HEK293 (cell line): ENCODE results near the gene C1QL4.

Source experiments
- EGR2 ChIP-seq: fragments of 450-650 bp; formaldehyde crosslinking; IDR thresholded peaks from 2 replicates; pipeline ENCODE4 v1.5.1; 2016; ENCODE audit warnings: low read depth, missing biosample characterization, missing genetic modification characterization
- GFI1B ChIP-seq: fragments of 450-650 bp; formaldehyde crosslinking; IDR thresholded peaks from 2 replicates; pipeline ENCODE4 v1.5.1; 2016; ENCODE audit warnings: missing biosample characterization, missing genetic modification characterization
- GLIS1 ChIP-seq: fragments of 450-650 bp; formaldehyde crosslinking; IDR thresholded peaks from 2 replicates; pipeline ENCODE4 v1.5.1; 2016; ENCODE audit warnings: missing biosample characterization, missing genetic modification characterization
- GLIS2 ChIP-seq: fragments of 450-650 bp; formaldehyde crosslinking; IDR thresholded peaks from 2 replicates; pipeline ENCODE4 v1.5.1; 2016; ENCODE audit warnings: missing biosample characterization, missing genetic modification characterization
- KLF7 ChIP-seq: fragments of 450-650 bp; formaldehyde crosslinking; IDR thresholded peaks from 2 replicates; pipeline ENCODE4 v1.5.1; 2016; ENCODE audit warnings: missing biosample characterization, missing genetic modification characterization, borderline replicate concordance
- KLF8 ChIP-seq: fragments of 450-650 bp; formaldehyde crosslinking; IDR thresholded peaks from 2 replicates; pipeline ENCODE4 v1.5.1; 2016; ENCODE audit warnings: missing biosample characterization, missing genetic modification characterization
- KLF9 ChIP-seq: fragments of 450-650 bp; formaldehyde crosslinking; IDR thresholded peaks from 2 replicates; pipeline ENCODE4 v1.5.1; 2016; ENCODE audit warnings: missing biosample characterization, missing genetic modification characterization, low read depth
- MZF1 ChIP-seq: fragments of 450-650 bp; formaldehyde crosslinking; IDR thresholded peaks from 2 replicates; pipeline ENCODE4 v1.5.1; 2017; ENCODE audit warnings: missing biosample characterization, missing genetic modification characterization, borderline replicate concordance
- SP2 ChIP-seq: fragments of 450-650 bp; formaldehyde crosslinking; IDR thresholded peaks from 2 replicates; pipeline ENCODE4 v1.5.1; 2016; ENCODE audit warnings: missing biosample characterization, missing genetic modification characterization
- WT1 ChIP-seq: fragments of 450-650 bp; formaldehyde crosslinking; IDR thresholded peaks from 2 replicates; pipeline ENCODE4 v1.5.1; 2016; ENCODE audit warnings: missing biosample characterization, missing genetic modification characterization
- ZBTB17 ChIP-seq: fragments of 450-650 bp; formaldehyde crosslinking; IDR thresholded peaks from 2 replicates; pipeline ENCODE4 v1.5.1; 2016; ENCODE audit warnings: missing biosample characterization, missing genetic modification characterization
- ZEB2 ChIP-seq: fragments of 450-650 bp; formaldehyde crosslinking; IDR thresholded peaks from 2 replicates; pipeline ENCODE4 v1.5.1; 2016; ENCODE audit warnings: missing biosample characterization, missing genetic modification characterization
- ZNF121 ChIP-seq: fragments of 450-650 bp; formaldehyde crosslinking; IDR thresholded peaks from 2 replicates; pipeline ENCODE4 v1.5.1; 2016; ENCODE audit warnings: missing biosample characterization, missing genetic modification characterization
- ZNF404 ChIP-seq: fragments of 450-650 bp; formaldehyde crosslinking; IDR thresholded peaks from 2 replicates; pipeline ENCODE4 v1.5.1; 2017; ENCODE audit warnings: missing biosample characterization, missing genetic modification characterization
- ZNF514 ChIP-seq: fragments of 450-650 bp; formaldehyde crosslinking; IDR thresholded peaks from 2 replicates; pipeline ENCODE4 v1.5.1; 2016; ENCODE audit warnings: missing biosample characterization, missing genetic modification characterization
- ZNF530 ChIP-seq: fragments of 450-650 bp; formaldehyde crosslinking; IDR thresholded peaks from 2 replicates; pipeline ENCODE4 v1.5.1; 2016; ENCODE audit warnings: low read depth, missing biosample characterization, missing genetic modification characterization
- ZNF660 ChIP-seq: fragments of 450-650 bp; IDR thresholded peaks from 2 replicates; pipeline ENCODE4 v1.5.1; 2018; ENCODE audit warnings: missing biosample characterization, mild to moderate bottlenecking, missing genetic modification characterization
- ZNF707 ChIP-seq: fragments of 450-650 bp; formaldehyde crosslinking; IDR thresholded peaks from 2 replicates; pipeline ENCODE4 v1.5.1; 2016; ENCODE audit warnings: missing biosample characterization, missing genetic modification characterization
- ZNF791 ChIP-seq: fragments of 450-650 bp; formaldehyde crosslinking; IDR thresholded peaks from 2 replicates; pipeline ENCODE4 v1.5.1; 2016; ENCODE audit warnings: missing biosample characterization, missing genetic modification characterization
- ZNF830 ChIP-seq: fragments of 450-650 bp; IDR thresholded peaks from 2 replicates; pipeline ENCODE4 v1.5.0; 2018; ENCODE audit warnings: missing biosample characterization, missing genetic modification characterization, low read depth, mild to moderate bottlenecking, moderate library complexity
- ZSCAN23 ChIP-seq: fragments of 450-650 bp; formaldehyde crosslinking; IDR thresholded peaks from 2 replicates; pipeline ENCODE4 v1.5.1; 2016; ENCODE audit warnings: missing biosample characterization, missing genetic modification characterization
- TF ChIP-seq, protein P1 (sequence below): fragments of 450-650 bp; formaldehyde crosslinking; IDR thresholded peaks from 2 replicates; pipeline ENCODE4 v1.5.1; 2016; ENCODE audit warnings: missing biosample characterization, missing genetic modification characterization
- TF ChIP-seq, protein P2 (sequence below): fragments of 450-650 bp; formaldehyde crosslinking; IDR thresholded peaks from 2 replicates; pipeline ENCODE4 v1.5.1; 2016; ENCODE audit warnings: missing biosample characterization, missing genetic modification characterization
- TF ChIP-seq, protein P3 (sequence below): fragments of 450-650 bp; formaldehyde crosslinking; IDR thresholded peaks from 2 replicates; pipeline ENCODE4 v1.5.1; 2016; ENCODE audit warnings: missing biosample characterization, missing genetic modification characterization
- TF ChIP-seq, protein P4 (sequence below): sonication (generic); formaldehyde crosslinking; IDR thresholded peaks from 2 replicates; pipeline ENCODE4 v1.8.1; 2022; ENCODE audit warnings: mild to moderate bottlenecking, moderate library complexity, missing genetic modification reagents
- TF ChIP-seq, protein P5 (sequence below): fragments of 450-650 bp; formaldehyde crosslinking; IDR thresholded peaks from 2 replicates; pipeline ENCODE4; 2016; ENCODE audit warnings: missing biosample characterization, missing genetic modification characterization
- TF ChIP-seq, protein P6 (sequence below): fragments of 450-650 bp; formaldehyde crosslinking; IDR thresholded peaks from 2 replicates; pipeline ENCODE4 v1.5.1; 2016; ENCODE audit warnings: missing biosample characterization, missing genetic modification characterization
- TF ChIP-seq, protein P7 (sequence below): fragments of 450-650 bp; formaldehyde crosslinking; IDR thresholded peaks from 2 replicates; pipeline ENCODE4 v1.5.1; 2016; ENCODE audit warnings: missing biosample characterization, missing genetic modification characterization

C1QL4 gene

DNA sequence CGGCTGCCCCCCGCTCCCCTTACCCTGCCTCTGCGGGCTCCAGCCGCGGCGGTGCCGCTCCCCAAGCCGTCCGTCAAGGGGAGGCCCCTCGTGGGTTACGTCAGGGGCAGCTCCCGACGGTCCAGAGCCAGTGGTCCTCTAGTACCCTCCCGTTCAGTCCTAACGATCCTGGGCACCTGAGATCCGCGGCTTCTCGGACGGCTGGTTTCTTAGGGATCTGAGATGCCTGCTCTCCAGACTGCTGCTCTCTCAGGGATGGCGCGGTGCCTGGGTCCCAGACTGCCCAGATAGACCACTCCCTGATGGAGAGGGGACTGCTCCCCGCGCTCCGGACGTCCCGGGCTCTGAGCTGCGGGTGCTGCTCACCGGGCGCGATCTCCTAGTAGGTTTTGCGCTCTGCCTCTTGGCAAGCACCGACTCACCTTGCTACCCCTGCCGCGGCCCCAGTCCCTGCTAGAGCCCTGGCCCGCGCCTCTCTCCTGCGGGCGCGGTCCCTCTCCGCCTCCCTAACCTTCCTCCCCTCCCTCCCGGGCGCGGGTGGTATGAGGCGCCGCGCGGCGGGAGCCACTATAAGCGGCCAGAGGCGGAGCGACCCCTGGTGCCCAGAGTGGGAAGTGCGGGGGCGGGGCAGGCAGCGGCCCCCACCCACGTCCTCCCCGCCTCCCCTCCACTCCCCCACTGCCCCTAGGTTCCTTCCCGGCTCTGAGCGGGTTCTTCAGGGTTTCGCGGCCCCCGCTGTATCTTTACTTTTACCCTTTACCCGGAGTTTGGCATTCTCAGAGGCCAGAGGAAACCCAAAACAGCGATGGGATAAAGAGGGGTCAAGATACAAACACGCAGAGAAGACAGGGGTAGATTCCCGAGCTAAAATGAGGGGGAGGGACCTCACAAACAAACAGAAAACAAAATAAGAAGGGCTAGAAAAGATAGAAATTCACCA, at the start of gene C1QL4 (continued):
- TF ChIP-seq, protein P1, sequence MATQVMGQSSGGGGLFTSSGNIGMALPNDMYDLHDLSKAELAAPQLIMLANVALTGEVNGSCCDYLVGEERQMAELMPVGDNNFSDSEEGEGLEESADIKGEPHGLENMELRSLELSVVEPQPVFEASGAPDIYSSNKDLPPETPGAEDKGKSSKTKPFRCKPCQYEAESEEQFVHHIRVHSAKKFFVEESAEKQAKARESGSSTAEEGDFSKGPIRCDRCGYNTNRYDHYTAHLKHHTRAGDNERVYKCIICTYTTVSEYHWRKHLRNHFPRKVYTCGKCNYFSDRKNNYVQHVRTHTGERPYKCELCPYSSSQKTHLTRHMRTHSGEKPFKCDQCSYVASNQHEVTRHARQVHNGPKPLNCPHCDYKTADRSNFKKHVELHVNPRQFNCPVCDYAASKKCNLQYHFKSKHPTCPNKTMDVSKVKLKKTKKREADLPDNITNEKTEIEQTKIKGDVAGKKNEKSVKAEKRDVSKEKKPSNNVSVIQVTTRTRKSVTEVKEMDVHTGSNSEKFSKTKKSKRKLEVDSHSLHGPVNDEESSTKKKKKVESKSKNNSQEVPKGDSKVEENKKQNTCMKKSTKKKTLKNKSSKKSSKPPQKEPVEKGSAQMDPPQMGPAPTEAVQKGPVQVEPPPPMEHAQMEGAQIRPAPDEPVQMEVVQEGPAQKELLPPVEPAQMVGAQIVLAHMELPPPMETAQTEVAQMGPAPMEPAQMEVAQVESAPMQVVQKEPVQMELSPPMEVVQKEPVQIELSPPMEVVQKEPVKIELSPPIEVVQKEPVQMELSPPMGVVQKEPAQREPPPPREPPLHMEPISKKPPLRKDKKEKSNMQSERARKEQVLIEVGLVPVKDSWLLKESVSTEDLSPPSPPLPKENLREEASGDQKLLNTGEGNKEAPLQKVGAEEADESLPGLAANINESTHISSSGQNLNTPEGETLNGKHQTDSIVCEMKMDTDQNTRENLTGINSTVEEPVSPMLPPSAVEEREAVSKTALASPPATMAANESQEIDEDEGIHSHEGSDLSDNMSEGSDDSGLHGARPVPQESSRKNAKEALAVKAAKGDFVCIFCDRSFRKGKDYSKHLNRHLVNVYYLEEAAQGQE: no peak
- TF ChIP-seq ZNF830 (tag by site-specific recombination) (no peak), KLF9 (tag by site-specific recombination) (peak; percentile 94), ZNF530 (tag by site-specific recombination) (no peak), ZNF404 (tag by site-specific recombination) (no peak), KLF7 (peak; percentile 79), EGR2 (tag by site-specific recombination) (peak; percentile 94), ZEB2 (tag by site-specific recombination) (peak; percentile 60; the same call in 1 of the 2 replicates), ZNF660 (tag by site-specific recombination) (peak; percentile 58; the same call in 1 of the 2 replicates), GFI1B (tag by site-specific recombination) (no peak), ZSCAN23 (tag by site-specific recombination) (no peak), GLIS1 (tag by site-specific recombination) (peak; percentile 94), KLF8 (tag by site-specific recombination) (peak; percentile 90), ZNF707 (tag by site-specific recombination) (no peak), ZNF121 (tag by site-specific recombination) (no peak), WT1 (tag by site-specific recombination) (peak; percentile 85), ZNF791 (tag by site-specific recombination) (no peak), ZNF514 (tag by site-specific recombination) (no peak), ZBTB17 (tag by site-specific recombination) (no peak; the same call in 1 of the 2 replicates), SP2 (tag by site-specific recombination) (peak; percentile 59), MZF1 (tag by site-specific recombination) (no peak), GLIS2 (tag by site-specific recombination) (peak; percentile 90)
- TF ChIP-seq, protein P2, sequence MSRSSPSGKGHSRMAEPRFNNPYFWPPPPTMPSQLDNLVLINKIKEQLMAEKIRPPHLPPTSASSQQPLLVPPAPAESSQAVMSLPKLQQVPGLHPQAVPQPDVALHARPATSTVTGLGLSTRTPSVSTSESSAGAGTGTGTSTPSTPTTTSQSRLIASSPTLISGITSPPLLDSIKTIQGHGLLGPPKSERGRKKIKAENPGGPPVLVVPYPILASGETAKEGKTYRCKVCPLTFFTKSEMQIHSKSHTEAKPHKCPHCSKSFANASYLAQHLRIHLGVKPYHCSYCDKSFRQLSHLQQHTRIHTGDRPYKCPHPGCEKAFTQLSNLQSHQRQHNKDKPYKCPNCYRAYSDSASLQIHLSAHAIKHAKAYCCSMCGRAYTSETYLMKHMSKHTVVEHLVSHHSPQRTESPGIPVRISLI (tag by site-specific recombination): no peak
- TF ChIP-seq, protein P3, sequence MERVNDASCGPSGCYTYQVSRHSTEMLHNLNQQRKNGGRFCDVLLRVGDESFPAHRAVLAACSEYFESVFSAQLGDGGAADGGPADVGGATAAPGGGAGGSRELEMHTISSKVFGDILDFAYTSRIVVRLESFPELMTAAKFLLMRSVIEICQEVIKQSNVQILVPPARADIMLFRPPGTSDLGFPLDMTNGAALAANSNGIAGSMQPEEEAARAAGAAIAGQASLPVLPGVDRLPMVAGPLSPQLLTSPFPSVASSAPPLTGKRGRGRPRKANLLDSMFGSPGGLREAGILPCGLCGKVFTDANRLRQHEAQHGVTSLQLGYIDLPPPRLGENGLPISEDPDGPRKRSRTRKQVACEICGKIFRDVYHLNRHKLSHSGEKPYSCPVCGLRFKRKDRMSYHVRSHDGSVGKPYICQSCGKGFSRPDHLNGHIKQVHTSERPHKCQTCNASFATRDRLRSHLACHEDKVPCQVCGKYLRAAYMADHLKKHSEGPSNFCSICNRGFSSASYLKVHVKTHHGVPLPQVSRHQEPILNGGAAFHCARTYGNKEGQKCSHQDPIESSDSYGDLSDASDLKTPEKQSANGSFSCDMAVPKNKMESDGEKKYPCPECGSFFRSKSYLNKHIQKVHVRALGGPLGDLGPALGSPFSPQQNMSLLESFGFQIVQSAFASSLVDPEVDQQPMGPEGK (tag by site-specific recombination): peak; percentile 98
- TF ChIP-seq, protein P4, sequence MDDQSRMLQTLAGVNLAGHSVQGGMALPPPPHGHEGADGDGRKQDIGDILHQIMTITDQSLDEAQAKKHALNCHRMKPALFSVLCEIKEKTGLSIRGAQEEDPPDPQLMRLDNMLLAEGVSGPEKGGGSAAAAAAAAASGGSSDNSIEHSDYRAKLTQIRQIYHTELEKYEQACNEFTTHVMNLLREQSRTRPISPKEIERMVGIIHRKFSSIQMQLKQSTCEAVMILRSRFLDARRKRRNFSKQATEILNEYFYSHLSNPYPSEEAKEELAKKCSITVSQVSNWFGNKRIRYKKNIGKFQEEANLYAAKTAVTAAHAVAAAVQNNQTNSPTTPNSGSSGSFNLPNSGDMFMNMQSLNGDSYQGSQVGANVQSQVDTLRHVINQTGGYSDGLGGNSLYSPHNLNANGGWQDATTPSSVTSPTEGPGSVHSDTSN (CRISPR knock-in tag): no peak
- TF ChIP-seq, protein P5, sequence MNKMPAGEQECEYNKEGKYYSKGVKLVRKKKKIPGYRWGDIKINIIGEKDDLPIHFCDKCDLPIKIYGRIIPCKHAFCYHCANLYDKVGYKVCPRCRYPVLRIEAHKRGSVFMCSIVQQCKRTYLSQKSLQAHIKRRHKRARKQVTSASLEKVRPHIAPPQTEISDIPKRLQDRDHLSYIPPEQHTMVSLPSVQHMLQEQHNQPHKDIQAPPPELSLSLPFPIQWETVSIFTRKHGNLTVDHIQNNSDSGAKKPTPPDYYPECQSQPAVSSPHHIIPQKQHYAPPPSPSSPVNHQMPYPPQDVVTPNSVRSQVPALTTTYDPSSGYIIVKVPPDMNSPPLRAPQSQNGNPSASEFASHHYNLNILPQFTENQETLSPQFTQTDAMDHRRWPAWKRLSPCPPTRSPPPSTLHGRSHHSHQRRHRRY: no peak
- TF ChIP-seq, protein P6, sequence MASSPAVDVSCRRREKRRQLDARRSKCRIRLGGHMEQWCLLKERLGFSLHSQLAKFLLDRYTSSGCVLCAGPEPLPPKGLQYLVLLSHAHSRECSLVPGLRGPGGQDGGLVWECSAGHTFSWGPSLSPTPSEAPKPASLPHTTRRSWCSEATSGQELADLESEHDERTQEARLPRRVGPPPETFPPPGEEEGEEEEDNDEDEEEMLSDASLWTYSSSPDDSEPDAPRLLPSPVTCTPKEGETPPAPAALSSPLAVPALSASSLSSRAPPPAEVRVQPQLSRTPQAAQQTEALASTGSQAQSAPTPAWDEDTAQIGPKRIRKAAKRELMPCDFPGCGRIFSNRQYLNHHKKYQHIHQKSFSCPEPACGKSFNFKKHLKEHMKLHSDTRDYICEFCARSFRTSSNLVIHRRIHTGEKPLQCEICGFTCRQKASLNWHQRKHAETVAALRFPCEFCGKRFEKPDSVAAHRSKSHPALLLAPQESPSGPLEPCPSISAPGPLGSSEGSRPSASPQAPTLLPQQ (tag by site-specific recombination): 0 out of 2 replicates have a peak, but pooled peaks have one; percentile 24
- TF ChIP-seq, protein P7, sequence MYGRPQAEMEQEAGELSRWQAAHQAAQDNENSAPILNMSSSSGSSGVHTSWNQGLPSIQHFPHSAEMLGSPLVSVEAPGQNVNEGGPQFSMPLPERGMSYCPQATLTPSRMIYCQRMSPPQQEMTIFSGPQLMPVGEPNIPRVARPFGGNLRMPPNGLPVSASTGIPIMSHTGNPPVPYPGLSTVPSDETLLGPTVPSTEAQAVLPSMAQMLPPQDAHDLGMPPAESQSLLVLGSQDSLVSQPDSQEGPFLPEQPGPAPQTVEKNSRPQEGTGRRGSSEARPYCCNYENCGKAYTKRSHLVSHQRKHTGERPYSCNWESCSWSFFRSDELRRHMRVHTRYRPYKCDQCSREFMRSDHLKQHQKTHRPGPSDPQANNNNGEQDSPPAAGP: peak; percentile 73; the same call in 1 of the 2 replicates
